HepG2 (cell line): ENCODE data around the gene TMEM187. TPM values are rescaled to one million over a fixed set of nuclear protein-coding genes. Genes with fewer than 3 reads are reported as not detected.

Experiments used
- ASH2L ChIP-seq: fragments of 300-600, 200-600 bp; sonication (generic); IDR thresholded peaks from 2 replicates; pipeline ENCODE4 v1.7.0; 2017; ENCODE audit warnings: low read depth, mild to moderate bottlenecking, moderate library complexity, mixed read lengths, low read length; ENCODE audit not compliant: insufficient read length
- CHD2 ChIP-seq: IDR thresholded peaks from 2 replicates; pipeline ENCODE4 v1.6.1; 2011; ENCODE audit warnings: low read depth, low read length, improper control_type of control experiment
- DDIT3 ChIP-seq: sonication (generic); formaldehyde crosslinking; IDR thresholded peaks from 2 replicates; pipeline ENCODE4 v1.4.0; 2020; ENCODE audit warnings: mild to moderate bottlenecking, missing genetic modification reagents
- FOSL2 ChIP-seq: sonication (generic); formaldehyde crosslinking; IDR thresholded peaks from 2 replicates; pipeline ENCODE4 v1.4.0; 2020; ENCODE audit warnings: missing genetic modification reagents
- FOXA1 ChIP-seq, 2 experiments: fragments of 450-650 bp in 1 of 2; sonication (generic) in 1 of 2; formaldehyde crosslinking in 1 of 2; IDR thresholded peaks; 2 replicates each; pipeline versions ENCODE4 v1.4.0 to v1.6.1; 2016 to 2020; ENCODE audit warnings: missing genetic modification reagents in 1 of 2
- KDM6A ChIP-seq: IDR thresholded peaks from 2 replicates; pipeline ENCODE4 v1.6.1; 2016; ENCODE audit warnings: low read depth
- NCOR1 ChIP-seq: fragments of 200-600 bp; sonication (generic); IDR thresholded peaks from 2 replicates; pipeline ENCODE4 v1.7.0; 2017; ENCODE audit warnings: antibody characterized with exemption, low read length, borderline replicate concordance
- NR0B2 ChIP-seq: sonication (generic); formaldehyde crosslinking; IDR thresholded peaks from 2 replicates; pipeline ENCODE4 v1.4.0; 2020; ENCODE audit warnings: mild to moderate bottlenecking, missing genetic modification reagents
- PCBP2 ChIP-seq: fragments of 200-400 bp; formaldehyde crosslinking; optimal IDR thresholded peaks from 2 replicates; pipeline ENCODE3; 2018; ENCODE audit warnings: low read length, low read depth; ENCODE audit not compliant: poor library complexity, severe bottlenecking
- U2AF1 ChIP-seq: fragments of 200-400 bp; formaldehyde crosslinking; optimal IDR thresholded peaks from 2 replicates; pipeline ENCODE3; 2017; ENCODE audit warnings: mild to moderate bottlenecking, low read depth, low read length
- ZBTB8A ChIP-seq: sonication (generic); formaldehyde crosslinking; IDR thresholded peaks from 2 replicates; pipeline ENCODE4 v1.4.0; 2020; ENCODE audit warnings: mild to moderate bottlenecking, low read depth, missing genetic modification reagents, borderline replicate concordance
- ZMYM3 ChIP-seq: sonication (generic); formaldehyde crosslinking; IDR thresholded peaks from 2 replicates; pipeline ENCODE4 v1.5.1; 2020; ENCODE audit warnings: mild to moderate bottlenecking, missing genetic modification reagents
- ZNF335 ChIP-seq: sonication (generic); formaldehyde crosslinking; IDR thresholded peaks from 2 replicates; pipeline ENCODE4 v1.4.0; 2020; ENCODE audit warnings: missing genetic modification reagents
- ZNF44 ChIP-seq: sonication (generic); formaldehyde crosslinking; IDR thresholded peaks from 2 replicates; pipeline ENCODE4 v1.5.1; 2020; ENCODE audit warnings: mild to moderate bottlenecking, missing genetic modification reagents
- ZNF574 ChIP-seq: sonication (generic); formaldehyde crosslinking; IDR thresholded peaks from 2 replicates; pipeline ENCODE4 v1.4.0; 2020; ENCODE audit warnings: missing genetic modification reagents
- ZNF615 ChIP-seq: sonication (generic); formaldehyde crosslinking; IDR thresholded peaks from 2 replicates; pipeline ENCODE4 v1.5.0; 2020; ENCODE audit warnings: mild to moderate bottlenecking, missing genetic modification reagents, borderline replicate concordance
- ZNF619 ChIP-seq: sonication (generic); formaldehyde crosslinking; IDR thresholded peaks from 2 replicates; pipeline ENCODE4 v1.4.0; 2020; ENCODE audit warnings: mild to moderate bottlenecking, missing genetic modification reagents
- ZNF687 ChIP-seq: sonication (generic); formaldehyde crosslinking; IDR thresholded peaks from 2 replicates; pipeline ENCODE4 v1.5.1; 2020; ENCODE audit warnings: mild to moderate bottlenecking, missing genetic modification reagents, moderate library complexity
- ZNF737 ChIP-seq: sonication (generic); formaldehyde crosslinking; IDR thresholded peaks from 2 replicates; pipeline ENCODE4 v1.5.0; 2020; ENCODE audit warnings: missing genetic modification reagents, mild to moderate bottlenecking, borderline replicate concordance
- ZNF747 ChIP-seq: sonication (generic); formaldehyde crosslinking; IDR thresholded peaks from 2 replicates; pipeline ENCODE4 v1.8.1; 2023; ENCODE audit warnings: missing genetic modification reagents, mild to moderate bottlenecking, borderline replicate concordance
- ZNF83 ChIP-seq: sonication (generic); formaldehyde crosslinking; IDR thresholded peaks from 2 replicates; pipeline ENCODE4 v1.4.0; 2020; ENCODE audit warnings: missing genetic modification reagents, mild to moderate bottlenecking, borderline replicate concordance
- ZSCAN21 ChIP-seq: sonication (generic); formaldehyde crosslinking; IDR thresholded peaks from 2 replicates; pipeline ENCODE4 v1.8.0; 2022; ENCODE audit warnings: mild to moderate bottlenecking, missing genetic modification reagents, moderate library complexity, borderline replicate concordance
- ZSCAN22 ChIP-seq: sonication (generic); formaldehyde crosslinking; IDR thresholded peaks from 2 replicates; pipeline ENCODE4 v1.4.0; 2020; ENCODE audit warnings: mild to moderate bottlenecking, missing genetic modification reagents
- polyA plus RNA-seq, 8 experiments: library from polyadenylated mRNA; depleted of rRNA in 3 of 8; stranded (reverse) in 7 of 8; unstranded in 1 of 8; fragments of >200 nt; fragmentation: Illumina TruSeq in 4 of 8; extraction: Trizol in 4 of 8; gene quantifications; 2 replicates each; pipeline versions ENCODE4 v1.2.1 to v1.2.3, GENCODE V29; 2011 to 2016; ENCODE audit warnings: low read depth in 4 of 8, missing spikeins in 1 of 8, mixed read lengths in 1 of 8; ENCODE audit not compliant: insufficient read depth in 1 of 8
- total RNA-seq, 5 experiments: library from RNA; depleted of rRNA; stranded (reverse); fragments of >200 nt; fragmentation: Illumina TruSeq; extraction: Trizol; gene quantifications; 2 replicates each; pipeline ENCODE4 v1.2.3, GENCODE V29; 2016; ENCODE audit warnings: low read depth in 1 of 5

TMEM187 gene
- total and polyA plus RNA-seq, 2 of the 13 experiments (the other 11 are each of a cell fraction or from before 2014, with no cell fraction given) = 2.2 to 6.2 TPM

DNA sequence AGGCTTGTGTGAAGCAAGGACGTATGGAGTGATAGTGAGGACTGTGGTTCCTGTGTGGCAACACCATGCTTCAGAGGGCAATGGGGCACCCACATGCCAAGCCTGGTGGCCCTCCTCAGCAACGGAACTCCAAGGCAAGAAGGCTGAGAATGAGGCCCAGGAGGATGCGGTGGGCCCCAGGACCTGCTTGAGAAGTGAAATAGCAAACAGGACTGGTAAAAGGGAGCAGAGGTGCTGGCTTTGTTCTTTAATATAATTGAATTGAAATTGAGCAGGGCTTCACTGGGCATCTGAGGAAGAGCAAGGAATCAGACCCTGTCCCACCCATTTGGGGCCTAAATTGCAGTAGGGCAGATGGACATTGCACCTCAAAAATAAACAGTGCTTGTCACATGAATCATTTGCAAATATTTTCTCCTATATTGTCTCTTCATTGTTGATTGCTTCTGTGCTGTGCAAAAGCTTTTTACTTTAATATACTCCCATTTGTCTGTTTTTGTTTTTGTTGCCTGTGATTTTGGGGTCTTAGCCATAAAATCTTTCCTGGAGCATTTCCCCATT, 2.3 kb downstream of the TMEM187 start (continued):
- 0 out of 2 replicates have a peak, but pooled peaks have one; percentile 18 for TF ChIP-seq KDM6A (CRISPR knock-in tag)
- TF ChIP-seq ZNF83 = no peak
- no peak for TF ChIP-seq PCBP2
- no peak for TF ChIP-seq ZNF737 (CRISPR knock-in tag)
- no peak for TF ChIP-seq ZNF619
- TF ChIP-seq NR0B2 (CRISPR knock-in tag) = no peak
- TF ChIP-seq FOSL2 = peak; percentile 49; the same call in 1 of the 2 replicates
- no peak for TF ChIP-seq CHD2
- TF ChIP-seq ZNF615 (CRISPR knock-in tag) = no peak
- no peak for TF ChIP-seq U2AF1
- TF ChIP-seq ZBTB8A = no peak
- no peak for TF ChIP-seq ZNF574 (CRISPR knock-in tag)
- no peak for TF ChIP-seq DDIT3 (CRISPR knock-in tag)
- TF ChIP-seq ZMYM3 (CRISPR knock-in tag) = no peak
- no peak for TF ChIP-seq ZNF747 (CRISPR knock-in tag)
- peak; percentile 30 for TF ChIP-seq ASH2L
- TF ChIP-seq ZNF335 (CRISPR knock-in tag) = no peak
- no peak for TF ChIP-seq ZSCAN22 (CRISPR knock-in tag)
- TF ChIP-seq ZNF687 (CRISPR knock-in tag) = peak; percentile 36
- TF ChIP-seq NCOR1 = peak; percentile 31; the same call in 1 of the 2 replicates
- TF ChIP-seq FOXA1 (IDR thresholded peaks at IDR 0.05) = no peak
- 0 out of 2 replicates have a peak, but pooled peaks have one; percentile 31 for TF ChIP-seq FOXA1 (CRISPR knock-in tag; IDR thresholded peaks at IDR 0.05)
- TF ChIP-seq ZSCAN21 (CRISPR knock-in tag) = no peak
- no peak for TF ChIP-seq ZNF44 (CRISPR knock-in tag)
